OCI-LY7 (cell line): Measurements from ENCODE around the gene SLAMF8. TPM values are rescaled to one million over a fixed set of nuclear protein-coding genes. Genes with fewer than 3 reads are reported as not detected.

Experiments
- BruUV-seq: library from RNA; stranded (reverse); fragments of 400-500 nt; replicated peaks from 2 replicates; lab custom pipeline; 2021; lab: Mats Ljungman, UMichigan
- CTCF ChIA-PET: fragments of 300-600 bp; sonication (Branson Sonifier 250); formaldehyde crosslinking; loops from one replicate; lab custom pipeline; 2022; ENCODE audit warnings: antibody characterized with exemption; ENCODE audit not compliant: unreplicated experiment; lab: Charles Lee
- POLR2A ChIA-PET: fragments of 300-600 bp; sonication (Branson Sonifier 250); formaldehyde crosslinking; loops from one replicate; lab custom pipeline; 2022; ENCODE audit warnings: antibody characterized with exemption; lab: Charles Lee
- DNase-seq: peaks from one replicate; pipeline ENCODE4 v3.0.0-alpha.2; 2015; ENCODE audit warnings: low spot score
- H2AFZ ChIP-seq: fragments of 200-600 bp; sonication (generic), shearing (Covaris generic); 2 replicates; pipeline ENCODE4 v1.6.1; 2014; ENCODE audit warnings: mild to moderate bottlenecking, antibody characterized with exemption, low read length, moderate library complexity
- H3K27ac ChIP-seq: fragments of 200-600 bp; sonication (generic); 2 replicates; pipeline ENCODE4 v1.5.1; 2014; ENCODE audit warnings: mixed run types, low read depth, mild to moderate bottlenecking, moderate library complexity, low read length, inconsistent platforms; ENCODE audit not compliant: poor library complexity, severe bottlenecking
- H3K36me3 ChIP-seq: fragments of 200-600 bp; sonication (generic); 2 replicates; pipeline ENCODE4 v1.6.1; 2014; ENCODE audit warnings: mild to moderate bottlenecking, antibody characterized with exemption, low read length, moderate library complexity, mixed read lengths; ENCODE audit not compliant: insufficient read depth
- H3K4me1 ChIP-seq: fragments of 200-600 bp; sonication (generic); 2 replicates; pipeline ENCODE4 v1.5.1; 2014; ENCODE audit warnings: mild to moderate bottlenecking, low read length; ENCODE audit not compliant: insufficient read depth, poor library complexity, severe bottlenecking
- H3K4me2 ChIP-seq: fragments of 200-600 bp; sonication (generic); 2 replicates; pipeline ENCODE4 v1.6.1; 2014; ENCODE audit warnings: mild to moderate bottlenecking, low read length
- H3K4me3 ChIP-seq: fragments of 200-600 bp; sonication (generic); 2 replicates; pipeline ENCODE4 v1.5.1; 2014; ENCODE audit warnings: mild to moderate bottlenecking, low read depth, low read length; ENCODE audit not compliant: poor library complexity, severe bottlenecking
- H3K79me2 ChIP-seq: fragments of 200-600 bp; sonication (generic); 2 replicates; pipeline ENCODE4 v1.6.1; 2016; ENCODE audit warnings: low read depth, mild to moderate bottlenecking, low read length, moderate library complexity, mixed read lengths; ENCODE audit not compliant: insufficient read depth
- H3K9me2 ChIP-seq: fragments of 200-600 bp; sonication (generic); 2 replicates; pipeline ENCODE4 v1.6.1; 2016; ENCODE audit warnings: mild to moderate bottlenecking, low read length, mixed read lengths; ENCODE audit not compliant: insufficient read depth
- H3K9me3 ChIP-seq: fragments of 200-600 bp; sonication (generic); 2 replicates; pipeline ENCODE4 v1.6.1; 2014; ENCODE audit warnings: mild to moderate bottlenecking, mixed run types, low read length, mixed read lengths
- H4K20me1 ChIP-seq: fragments of 200-600 bp; sonication (generic); 2 replicates; pipeline ENCODE4 v1.6.1; 2014; ENCODE audit warnings: mild to moderate bottlenecking, antibody characterized with exemption, low read length, moderate library complexity, mixed read lengths; ENCODE audit not compliant: insufficient read depth
- CTCF ChIP-seq: fragments of 200-600 bp; sonication (generic); conservative IDR thresholded peaks from 2 replicates; pipeline ENCODE4 v1.5.1; 2014; ENCODE audit warnings: mild to moderate bottlenecking, antibody characterized with exemption, low read length, moderate library complexity, mixed read lengths
- EZH2phosphoT487 ChIP-seq: fragments of 200-600 bp; sonication (generic); IDR thresholded peaks from 2 replicates; pipeline ENCODE4 v1.6.1; 2018; ENCODE audit warnings: low read depth, borderline replicate concordance, mild to moderate bottlenecking, mixed run types, antibody characterized with exemption, low read length, moderate library complexity, mixed read lengths
- intact Hi-C: fragments of 100-400 bp; cut with micrococcal nuclease; formaldehyde crosslinking; loops from one replicate; pipeline ENCODE4 v1.10.0; 2022; ENCODE audit not compliant: unreplicated experiment
- total RNA-seq, 2 experiments: library from RNA; depleted of rRNA in 1 of 2; stranded (reverse); fragments of >200 nt in 1 of 2; shearing (Covaris generic) in 1 of 2; gene quantifications; 2 replicates each; pipeline ENCODE4 v1.2.3, GENCODE V29; 2014 to 2022

The SLAMF8 gene
- total RNA-seq, 2 experiments from 2014 or later: not detected

DNA sequence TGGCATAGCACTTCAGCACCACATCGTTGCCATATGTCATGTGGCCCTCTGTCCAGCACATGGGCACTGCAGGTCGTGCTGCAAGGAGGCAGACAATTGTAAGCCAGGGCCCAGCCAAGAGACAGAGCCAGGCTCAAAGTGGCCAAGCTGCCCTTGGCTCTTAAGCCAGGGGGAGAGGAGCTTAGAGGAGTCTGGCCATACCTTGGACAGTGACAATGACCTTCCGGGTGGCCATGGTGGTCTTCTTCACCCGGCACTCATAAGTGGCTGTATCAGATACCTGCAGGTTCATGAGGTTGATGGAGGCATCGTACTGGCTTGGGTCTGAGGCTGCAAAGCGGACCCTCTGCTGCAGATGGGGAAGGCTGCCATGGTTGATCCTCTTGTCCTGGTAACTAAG lies 31.2 kb downstream of the SLAMF8 start:
- intact Hi-C loops: no loop called here
- no TSS peak for BruUV-seq

GRCh38 chr1:159859767-159860322 lies 33.2 kb downstream of the SLAMF8 start:
- ChIA-PET POLR2A (no interaction called here), CTCF (no interaction called here)
- no peak for DNase-seq
- H3K4me1 ChIP-seq: no peaks in the 10 kb centered on the region
- no TSS peak for BruUV-seq
- no peaks in the 10 kb centered on the region for H4K20me1 ChIP-seq
- no peak overlapping the region for H3K27ac ChIP-seq
- no peak overlapping the region for H3K4me3 ChIP-seq
- no peaks in the 10 kb centered on the region for H3K79me2 ChIP-seq
- H3K4me2 ChIP-seq: no peak overlapping the region
- no peaks in the 10 kb centered on the region for H3K36me3 ChIP-seq
- TF ChIP-seq EZH2phosphoT487 (no peak), CTCF (no peak)
- no peak overlapping the region for H2AFZ ChIP-seq
- H3K9me2 ChIP-seq: no peaks in the 10 kb centered on the region
- H3K9me3 ChIP-seq: no peaks in the 10 kb centered on the region
- intact Hi-C loops: no loop called here

More for the DNA sequence above, 31.2 kb downstream of the SLAMF8 start:
- no peaks in the 10 kb centered on the region for H3K9me2 ChIP-seq
- no peak overlapping the region for H3K27ac ChIP-seq
- no peaks in the 10 kb centered on the region for H3K9me3 ChIP-seq
- no peak for DNase-seq
- H3K4me1 ChIP-seq: no peaks in the 10 kb centered on the region
- no peaks in the 10 kb centered on the region for H4K20me1 ChIP-seq
- CTCF ChIA-PET: no interaction called here
- no peak overlapping the region for H2AFZ ChIP-seq
- no peak overlapping the region for H3K4me2 ChIP-seq
- no peak overlapping the region for H3K4me3 ChIP-seq
- POLR2A ChIA-PET: interaction anchor here (0.6 kb wide), 1 partner anchor 31 kb away, joined by 4 read pairs; no protein-coding TSS in a partner anchor
- H3K36me3 ChIP-seq: no peaks in the 10 kb centered on the region
- TF ChIP-seq EZH2phosphoT487 (no peak), CTCF (no peak)
- no peaks in the 10 kb centered on the region for H3K79me2 ChIP-seq

DNA sequence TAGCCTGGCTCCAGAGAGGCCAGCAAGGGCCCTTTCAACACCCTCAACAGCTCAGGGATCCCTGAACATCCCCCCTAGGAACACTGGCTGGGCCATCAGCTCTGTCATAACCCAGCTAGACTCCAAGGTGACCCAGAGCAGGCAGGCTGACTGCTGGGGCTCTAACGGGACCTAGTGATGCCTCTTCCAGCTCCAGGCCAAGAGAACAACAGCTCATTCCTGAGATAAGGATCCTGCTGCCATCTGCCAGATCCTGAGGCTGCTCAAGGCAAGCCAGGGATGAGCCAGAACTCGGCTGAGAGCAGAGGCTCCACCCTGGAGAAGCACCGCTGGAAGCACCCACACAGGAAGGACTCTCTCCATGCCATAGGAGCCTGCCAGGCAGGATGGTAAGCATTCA lies 33.8 kb downstream of the SLAMF8 start:
- H3K4me2 ChIP-seq: no peak overlapping the region
- no TSS peak for BruUV-seq
- TF ChIP-seq CTCF (no peak), EZH2phosphoT487 (no peak)
- no peak overlapping the region for H3K4me3 ChIP-seq
- H3K27ac ChIP-seq: no peak overlapping the region
- intact Hi-C loops: no loop called here
- DNase-seq: no peak
- POLR2A ChIA-PET: no interaction called here
- H4K20me1 ChIP-seq: no peaks in the 10 kb centered on the region
- CTCF ChIA-PET: no interaction called here
- H3K36me3 ChIP-seq: no peaks in the 10 kb centered on the region
- no peak overlapping the region for H2AFZ ChIP-seq
- H3K79me2 ChIP-seq: no peaks in the 10 kb centered on the region
- H3K9me2 ChIP-seq: no peaks in the 10 kb centered on the region
- no peaks in the 10 kb centered on the region for H3K9me3 ChIP-seq
- H3K4me1 ChIP-seq: no peaks in the 10 kb centered on the region
